Upper lobe of right lung (tissue), 1 donor: Measurements from ENCODE around the gene APCDD1L. TPM values are rescaled to one million over a fixed set of nuclear protein-coding genes. Genes with fewer than 3 reads are reported as not detected.

Experiments used
- ATAC-seq: fragments of 200-7000 bp; cut with Tn5 transposase; one replicate; pipeline ENCODE4 v1.9.1; 2020; ENCODE audit warnings: mild to moderate bottlenecking, moderate library complexity
- DNase-seq: peaks from one replicate; pipeline ENCODE4 v3.0.0-alpha.2; 2020
- H3K27ac ChIP-seq: fragments of 200-600 bp; one replicate; pipeline ENCODE4 v1.8.0; 2022
- H3K27me3 ChIP-seq: fragments of 200-600 bp; one replicate; pipeline ENCODE4 v1.8.0; 2022; ENCODE audit warnings: mild to moderate bottlenecking
- H3K36me3 ChIP-seq: fragments of 200-600 bp; one replicate; pipeline ENCODE4 v1.8.0; 2022
- H3K4me1 ChIP-seq: fragments of 200-600 bp; one replicate; pipeline ENCODE4 v1.8.0; 2022
- H3K4me3 ChIP-seq: fragments of 200-600 bp; one replicate; pipeline ENCODE4 v1.8.0; 2022; ENCODE audit warnings: mild to moderate bottlenecking
- H3K9me3 ChIP-seq: fragments of 200-600 bp; one replicate; pipeline ENCODE4 v1.8.0; 2022
- CTCF ChIP-seq: fragments of 200-600 bp; IDR thresholded peaks from one replicate; pipeline ENCODE4 v1.8.0; 2022; ENCODE audit warnings: antibody characterized with exemption
- intact Hi-C: fragments of 100-400 bp; cut with DNase I; formaldehyde crosslinking; loops from one replicate; pipeline ENCODE4 v1.11.0; 2022
- long read RNA-seq: library from polyadenylated mRNA; unstranded; transcript quantifications from one replicate; pipeline ENCODE4 v2.0.0, GENCODE V29; 2021
- total RNA-seq: library from RNA; stranded (reverse); fragmentation: NEBNext Ultra II Directional; extraction: Animal tissue kit (Norgen Biotek cat#: 25700); gene quantifications from one replicate; pipeline ENCODE4 v1.2.1, GENCODE V29; 2021
- donor health status: DM: no; HTN: yes; CAD: no; lungs with severe emphysema.

APCDD1L gene
- total RNA-seq = not detected
- long read RNA-seq, partial matches to known transcripts = 0 of 2 reads
- long read RNA-seq, other reads (novel, unspliced or antisense) = 2 of 2 reads

- intact Hi-C loops = no loop called here
- H3K36me3 ChIP-seq = no peaks in the 10 kb centered on the region
- ATAC-seq = no peak
- peaks cover 35% of the 10 kb centered on the region for H3K27me3 ChIP-seq
- DNase-seq = no peak
- H3K4me3 ChIP-seq = no peak within 1 kb of the TSS
- no peak within 1 kb of the TSS for H3K27ac ChIP-seq
- H3K4me1 ChIP-seq = no peaks in the 10 kb centered on the region
- no peak for TF ChIP-seq CTCF
- H3K9me3 ChIP-seq = no peaks in the 10 kb centered on the region
Observed at GRCh38 chr20:58515233-58516212, at the start of gene APCDD1L. Gene APCDD1L, minus strand, starts transcription at chr20:58515399. Its CDS starts 692 bp downstream, at chr20:58514707.

GRCh38 chr20:58559368-58559729, 44.1 kb upstream of the APCDD1L start:
- Histone ChIP-seq H3K9me3 (no peaks in the 10 kb centered on the region), H3K36me3 (no peaks in the 10 kb centered on the region), H3K4me3 (no peak overlapping the region), H3K4me1 (no peaks in the 10 kb centered on the region), H3K27ac (no peak overlapping the region), H3K27me3 (no peaks in the 10 kb centered on the region)
- intact Hi-C loops = no loop called here
- ATAC-seq (no peak), DNase-seq (no peak)
- no peak for TF ChIP-seq CTCF

GRCh38 chr20:58558486-58559367, 43.5 kb upstream of the APCDD1L start:
- intact Hi-C loops = no loop called here

GRCh38 chr20:58557733-58558342, 42.6 kb upstream of the APCDD1L start:
- intact Hi-C loops = no loop called here
- Histone ChIP-seq H3K4me1 (no peaks in the 10 kb centered on the region), H3K36me3 (no peaks in the 10 kb centered on the region), H3K27me3 (no peaks in the 10 kb centered on the region), H3K27ac (no peak overlapping the region), H3K9me3 (no peaks in the 10 kb centered on the region), H3K4me3 (no peak overlapping the region)
- DNase-seq (no peak), ATAC-seq (no peak)
- TF ChIP-seq CTCF = no peak

More at GRCh38 chr20:58558486-58559367, 43.5 kb upstream of the APCDD1L start:
- Histone ChIP-seq H3K36me3 (no peaks in the 10 kb centered on the region), H3K27ac (no peak overlapping the region), H3K9me3 (no peaks in the 10 kb centered on the region), H3K4me3 (no peak overlapping the region), H3K27me3 (no peaks in the 10 kb centered on the region), H3K4me1 (no peaks in the 10 kb centered on the region)
- DNase-seq (no peak), ATAC-seq (no peak)
- no peak for TF ChIP-seq CTCF

- DNase-seq (no peak), ATAC-seq (no peak)
- H3K9me3 ChIP-seq = no peaks in the 10 kb centered on the region
- no peak overlapping the region for H3K4me3 ChIP-seq
- intact Hi-C loops = no loop called here
- no peaks in the 10 kb centered on the region for H3K36me3 ChIP-seq
- no peak for TF ChIP-seq CTCF
- no peaks in the 10 kb centered on the region for H3K4me1 ChIP-seq
- H3K27ac ChIP-seq = no peak overlapping the region
- H3K27me3 ChIP-seq = no peaks in the 10 kb centered on the region
Observed at GRCh38 chr20:58556961-58557360, 41.8 kb upstream of the APCDD1L start.
